ENCODE data around the gene PDK2. TPM values are rescaled to one million over a fixed set of nuclear protein-coding genes. Genes with fewer than 3 reads are reported as not detected.

The PDK2 gene
- polyA plus RNA-seq, 1 donor, result 98.0 TPM

DNA sequence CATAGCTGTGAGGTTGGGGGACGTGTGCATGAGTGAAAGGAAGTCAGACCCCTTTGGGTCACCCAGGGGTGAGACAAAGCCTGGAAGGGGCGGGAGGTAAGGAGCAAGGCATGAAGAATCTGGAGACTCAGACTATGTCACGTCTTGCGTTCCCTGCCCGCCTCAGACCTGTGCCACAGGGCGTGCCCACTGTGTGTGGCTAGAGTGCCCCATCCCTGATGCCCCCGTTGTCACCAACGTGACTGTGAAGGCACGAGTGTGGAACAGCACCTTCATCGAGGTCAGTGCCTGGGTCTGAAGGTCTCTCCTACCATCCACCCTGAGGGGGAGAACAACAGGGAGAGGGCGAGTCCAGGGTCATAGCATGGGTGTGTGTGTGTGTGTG, 15.1 kb upstream of the PDK2 start:
- DNase-seq, result no peak

DNA sequence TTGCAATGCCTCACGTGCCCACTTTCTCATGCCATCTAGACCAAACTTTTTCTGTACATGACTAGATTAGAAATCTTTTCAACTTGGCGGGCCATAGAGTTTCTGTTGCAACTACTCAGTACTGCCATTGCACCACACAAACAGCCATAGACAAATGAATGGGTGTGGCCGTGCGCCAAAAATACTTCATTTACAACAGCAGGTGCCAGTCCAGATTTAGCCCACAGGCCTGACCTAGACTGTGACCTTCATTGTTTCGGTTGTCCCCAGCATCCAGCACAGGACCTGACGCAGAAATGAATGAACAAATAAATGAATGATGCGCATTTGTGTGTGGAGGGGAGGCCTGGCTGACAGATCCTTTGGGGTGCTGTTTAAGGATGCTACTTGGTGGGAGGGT, 14.3 kb upstream of the PDK2 start:
- no peak for DNase-seq

DNA sequence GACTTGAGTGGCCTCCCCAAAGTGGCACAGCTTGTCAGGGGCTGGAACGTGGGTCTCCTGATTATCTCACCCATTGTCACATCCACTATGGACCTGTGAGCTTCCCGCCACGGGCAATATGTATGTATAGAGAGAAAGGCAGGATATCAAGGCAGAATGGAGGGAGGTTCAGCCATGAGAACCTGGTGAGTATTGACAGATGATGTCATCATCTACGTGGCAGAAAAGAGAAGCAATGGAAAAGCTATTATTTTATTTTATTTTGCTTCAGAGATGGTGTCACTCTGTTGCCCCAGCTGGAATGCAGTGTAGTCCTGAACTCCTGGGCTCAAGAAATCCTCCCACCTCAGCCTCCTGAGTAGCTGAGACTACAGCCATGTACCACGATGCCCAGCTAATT, 13.4 kb upstream of the PDK2 start:
- no peak for DNase-seq

DNA sequence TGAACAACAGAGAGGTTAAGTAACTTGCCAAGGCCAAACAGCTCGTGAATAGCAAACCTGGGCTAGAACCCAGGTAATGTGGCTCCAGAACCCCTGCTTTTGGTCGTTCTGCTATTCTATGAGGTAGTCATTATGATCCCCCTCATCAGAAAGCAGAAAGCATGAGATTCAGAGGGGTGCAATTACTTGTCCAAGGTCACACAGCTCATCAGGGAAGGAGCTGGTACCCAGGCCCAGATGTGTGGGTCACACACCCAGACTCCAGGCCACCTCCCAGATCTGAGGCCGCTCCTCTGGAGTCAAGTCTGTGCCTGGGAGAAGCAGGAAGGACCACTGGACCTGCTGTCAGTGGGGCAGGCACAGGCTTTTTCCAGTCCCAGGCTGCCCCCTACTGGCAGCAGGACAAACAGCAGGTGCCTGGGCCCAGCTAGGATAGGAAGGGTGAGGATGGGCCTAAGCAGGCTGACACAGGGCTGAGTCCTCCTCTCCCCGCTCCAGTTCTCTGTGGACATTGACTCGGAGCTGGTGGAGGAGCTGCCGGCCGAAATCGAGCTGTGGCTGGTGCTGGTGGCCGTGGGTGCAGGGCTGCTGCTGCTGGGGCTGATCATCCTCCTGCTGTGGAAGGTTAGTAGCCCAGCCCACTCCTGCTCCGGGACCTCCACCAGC, 7.8 kb upstream of the PDK2 start:
- DNase-seq, result peak; percentile 73

DNA sequence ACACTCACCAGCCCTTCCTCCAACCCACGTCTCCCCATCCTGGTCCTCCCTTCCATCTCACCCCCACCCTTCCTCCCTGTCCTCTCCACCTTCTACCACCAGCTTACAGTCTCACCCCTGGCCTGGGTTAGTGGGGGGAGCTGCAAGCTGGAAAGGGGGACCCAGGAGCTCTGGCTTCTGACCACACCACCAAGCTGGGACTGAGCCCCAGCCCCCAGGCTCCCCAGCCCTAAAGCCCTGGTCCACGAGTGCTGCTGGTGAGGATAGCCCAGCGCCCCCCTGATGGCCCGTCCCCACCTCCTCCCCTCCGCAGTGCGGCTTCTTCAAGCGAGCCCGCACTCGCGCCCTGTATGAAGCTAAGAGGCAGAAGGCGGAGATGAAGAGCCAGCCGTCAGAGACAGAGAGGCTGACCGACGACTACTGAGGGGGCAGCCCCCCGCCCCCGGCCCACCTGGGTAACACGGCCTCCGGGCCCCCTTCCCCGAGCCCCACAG, 7.2 kb upstream of the PDK2 start:
- DNase-seq, result no peak

DNA sequence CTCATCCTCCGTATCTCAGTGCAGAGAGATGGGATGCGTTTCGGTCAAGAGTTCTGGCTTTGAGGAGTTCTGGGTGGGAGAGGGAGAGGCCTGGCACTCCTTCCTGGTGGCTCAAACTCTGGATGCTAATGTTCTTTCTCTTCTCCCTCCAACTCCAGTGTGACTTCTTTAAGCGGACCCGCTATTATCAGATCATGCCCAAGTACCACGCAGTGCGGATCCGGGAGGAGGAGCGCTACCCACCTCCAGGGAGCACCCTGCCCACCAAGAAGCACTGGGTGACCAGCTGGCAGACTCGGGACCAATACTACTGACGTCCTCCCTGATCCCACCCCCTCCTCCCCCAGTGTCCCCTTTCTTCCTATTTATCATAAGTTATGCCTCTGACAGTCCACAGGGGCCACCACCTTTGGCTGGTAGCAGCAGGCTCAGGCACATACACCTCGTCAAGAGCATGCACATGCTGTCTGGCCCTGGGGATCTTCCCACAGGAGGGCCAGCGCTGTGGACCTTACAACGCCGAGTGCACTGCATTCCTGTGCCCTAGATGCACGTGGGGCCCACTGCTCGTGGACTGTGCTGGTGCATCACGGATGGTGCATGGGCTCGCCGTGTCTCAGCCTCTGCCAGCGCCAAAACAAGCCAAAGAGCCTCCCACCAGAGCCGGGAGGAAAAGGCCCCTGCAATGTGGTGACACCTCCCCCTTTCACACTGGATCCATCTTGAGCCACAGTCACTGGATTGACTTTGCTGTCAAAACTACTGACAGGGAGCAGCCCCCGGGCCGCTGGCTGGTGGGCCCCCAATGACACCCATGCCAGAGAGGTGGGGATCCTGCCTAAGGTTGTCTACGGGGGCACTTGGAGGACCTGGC, 6.0 kb upstream of the PDK2 start:
- no peak for DNase-seq

DNA sequence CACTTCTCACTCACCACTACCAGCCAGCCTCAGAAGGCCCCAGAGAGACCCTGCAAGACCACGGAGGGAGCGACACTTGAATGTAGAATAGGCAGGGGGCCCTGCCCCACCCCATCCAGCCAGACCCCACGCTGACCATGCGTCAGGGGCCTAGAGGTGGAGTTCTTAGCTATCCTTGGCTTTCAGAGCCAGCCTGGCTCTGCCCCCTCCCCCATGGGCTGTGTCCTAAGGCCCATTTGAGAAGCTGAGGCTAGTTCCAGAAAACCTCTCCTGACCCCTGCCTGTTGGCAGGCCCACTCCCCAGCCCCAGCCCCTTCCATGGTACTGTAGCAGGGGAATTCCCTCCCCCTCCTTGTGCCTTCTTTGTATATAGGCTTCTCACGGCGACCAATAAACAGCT, 5.1 kb upstream of the PDK2 start:
- DNase-seq, result no peak

DNA sequence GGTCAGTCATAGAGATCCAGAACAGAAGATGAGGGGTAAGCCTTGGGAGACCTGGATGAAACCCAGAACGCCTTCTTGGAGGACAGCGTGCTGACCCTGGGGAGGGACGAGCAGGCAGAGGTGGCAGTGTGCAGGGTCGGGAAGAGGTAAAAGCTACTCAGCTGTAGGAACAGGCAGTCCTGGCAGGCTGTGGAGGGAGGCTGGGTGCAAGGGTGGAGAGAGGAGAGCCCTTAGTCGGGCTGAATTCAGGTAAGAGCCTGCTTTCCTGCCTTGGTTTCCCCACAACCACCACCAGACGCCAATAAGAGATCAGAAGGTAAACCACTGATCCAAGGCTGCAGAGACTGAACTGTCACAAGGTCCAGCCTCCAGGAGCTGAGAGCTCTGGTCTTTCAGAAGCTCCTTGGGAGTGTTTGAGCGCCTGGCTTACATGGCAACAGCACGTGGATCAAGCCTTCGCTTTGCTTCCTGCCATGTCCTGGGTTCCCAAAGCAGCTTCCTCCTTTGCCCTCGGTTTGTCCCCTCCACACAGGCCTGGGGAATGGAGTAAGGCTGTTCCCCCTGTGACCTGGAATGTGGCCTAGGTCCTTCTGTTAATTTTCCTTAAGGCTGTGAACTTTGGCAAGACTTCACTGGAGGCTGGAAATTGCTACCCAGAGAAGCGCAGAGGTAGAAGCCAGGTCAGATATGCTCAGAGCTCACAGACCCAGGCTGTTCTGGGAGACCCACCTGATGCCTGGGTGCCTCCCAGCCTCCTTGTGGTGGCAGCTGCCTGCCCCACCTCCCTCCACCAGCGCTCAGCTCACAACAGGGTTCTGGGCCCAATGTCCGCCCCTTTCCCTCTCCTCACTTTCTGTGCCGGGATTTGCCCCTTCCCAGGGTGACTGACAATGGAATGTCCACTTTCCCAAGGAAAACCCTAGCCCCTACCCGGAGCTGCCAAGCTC, 3.9 kb upstream of the PDK2 start:
- DNase-seq, result no peak

DNA sequence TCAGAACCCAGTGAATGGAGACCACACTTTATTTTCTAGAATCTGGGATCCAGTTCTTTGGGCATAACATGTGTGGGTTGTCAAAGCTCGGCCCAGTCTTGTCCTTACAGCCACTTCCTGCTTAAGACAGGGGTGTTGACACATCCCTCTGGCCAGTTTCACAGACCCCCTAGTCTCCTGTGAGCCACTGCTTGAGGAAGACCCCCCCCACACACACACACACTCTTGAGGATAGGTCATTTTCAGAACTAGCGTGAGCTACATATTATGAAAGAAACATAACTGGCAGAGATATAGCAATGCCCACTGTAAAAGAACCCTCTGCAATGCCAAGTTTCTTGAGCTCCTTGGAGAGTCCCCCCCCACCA, 3.2 kb upstream of the PDK2 start:
- DNase-seq, result no peak

DNA sequence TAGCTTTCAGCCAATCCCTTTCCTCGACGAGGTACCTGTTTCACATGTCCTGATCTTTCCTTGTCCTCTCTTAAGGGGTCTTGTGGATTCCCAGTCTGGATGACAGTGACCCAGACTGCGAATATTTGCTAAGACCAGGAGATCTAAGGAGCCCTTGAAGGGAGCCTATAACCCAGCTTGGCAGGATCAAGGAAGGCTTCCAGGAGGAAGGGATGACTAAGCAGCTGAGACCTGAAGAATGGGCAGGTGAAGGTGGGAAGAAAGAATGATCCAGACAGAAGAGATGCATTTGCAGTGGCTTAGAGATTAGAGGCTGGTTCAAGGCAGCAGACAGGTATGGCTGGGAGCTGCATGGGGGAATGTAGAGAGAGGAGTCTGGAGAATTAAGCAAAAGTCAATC, 1.9 kb upstream of the PDK2 start:
- DNase-seq, result no peak

DNA sequence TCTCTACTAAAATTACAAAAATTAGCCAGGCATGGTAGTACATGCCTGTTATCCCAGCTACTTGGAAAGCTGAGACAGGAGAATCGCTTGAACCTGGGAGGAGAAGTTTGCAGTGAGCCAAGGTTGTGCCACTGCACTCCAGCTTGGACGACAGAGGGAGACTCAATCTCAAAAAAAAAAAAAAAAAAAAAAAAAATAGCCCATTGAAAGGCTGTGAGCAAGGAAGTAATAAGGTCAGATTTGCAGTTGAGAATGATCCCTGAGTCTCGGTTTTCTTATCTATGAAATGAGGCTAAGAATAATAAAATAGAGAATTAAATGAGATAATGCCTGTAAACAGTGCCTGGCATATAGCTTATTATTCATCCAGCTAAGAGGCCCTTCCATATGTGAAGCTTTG, 1.3 kb upstream of the PDK2 start:
- no peak for DNase-seq

DNA sequence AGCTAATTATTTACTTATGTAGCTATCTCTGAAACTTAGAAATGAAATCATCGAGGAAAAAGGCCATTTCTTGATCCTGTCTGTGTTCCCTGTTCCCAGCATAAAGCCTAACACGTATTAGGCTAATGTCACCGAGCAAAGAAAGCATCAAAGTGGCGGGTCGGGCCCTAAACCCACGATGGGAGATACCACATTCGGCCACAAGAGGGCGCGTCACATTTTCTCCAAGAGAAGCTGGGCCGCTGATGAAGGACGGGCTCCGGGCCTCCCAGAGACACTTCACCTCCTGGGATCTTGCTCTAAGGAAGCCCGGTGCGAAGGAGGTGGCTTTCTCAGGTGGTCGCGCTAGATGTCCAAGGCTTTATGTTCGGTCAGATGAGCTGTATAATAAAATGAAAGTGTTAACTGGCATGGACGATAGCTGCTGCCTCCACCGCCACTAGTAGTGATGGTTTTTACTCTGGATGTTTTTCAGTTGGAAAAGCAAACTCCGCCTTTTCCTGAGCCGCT, 853 bp upstream of the PDK2 start:
- DNase-seq, result peak; percentile 92

DNA sequence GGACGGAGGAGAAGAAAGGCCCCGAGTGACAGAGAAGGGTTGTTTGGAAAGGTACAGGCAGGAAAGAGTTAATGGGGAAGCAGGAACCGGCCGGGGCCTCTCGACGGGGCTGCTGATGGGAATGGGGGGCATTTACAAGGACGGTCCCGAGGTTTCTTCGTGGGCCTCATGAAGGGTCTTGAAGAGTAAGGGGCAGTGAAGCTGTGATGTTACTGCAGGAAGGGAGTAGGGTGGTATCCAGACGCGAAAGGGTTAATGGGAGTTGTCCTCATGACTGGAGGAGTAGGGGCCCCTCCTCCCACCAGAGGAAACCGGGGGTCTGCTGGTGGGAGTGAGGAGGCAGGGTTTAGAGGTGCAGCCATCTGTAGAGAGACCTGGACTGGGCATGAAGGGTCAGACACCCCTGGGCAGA, 481 bp downstream of the PDK2 start:
- no peak for DNase-seq

DNA sequence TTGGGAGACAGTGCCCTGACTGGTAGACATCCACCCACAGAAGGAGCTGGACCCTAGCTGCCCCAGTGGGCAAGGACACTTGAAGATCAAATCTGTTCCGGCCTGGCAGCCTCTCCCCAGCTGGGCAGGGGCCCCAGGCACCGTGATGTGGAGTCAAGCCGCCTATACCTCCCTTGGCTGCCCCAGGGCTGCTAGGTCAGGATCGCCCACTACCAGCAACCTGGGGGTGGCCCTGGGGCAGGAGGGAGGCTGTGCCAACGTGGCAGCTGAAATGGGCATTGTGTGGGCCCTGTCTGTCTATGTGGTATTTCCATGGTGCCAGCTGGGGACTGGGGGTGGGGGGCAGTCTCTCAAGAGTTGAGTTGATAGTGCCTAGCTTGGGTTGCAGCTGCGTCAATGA, 941 bp downstream of the PDK2 start:
- no peak for DNase-seq

DNA sequence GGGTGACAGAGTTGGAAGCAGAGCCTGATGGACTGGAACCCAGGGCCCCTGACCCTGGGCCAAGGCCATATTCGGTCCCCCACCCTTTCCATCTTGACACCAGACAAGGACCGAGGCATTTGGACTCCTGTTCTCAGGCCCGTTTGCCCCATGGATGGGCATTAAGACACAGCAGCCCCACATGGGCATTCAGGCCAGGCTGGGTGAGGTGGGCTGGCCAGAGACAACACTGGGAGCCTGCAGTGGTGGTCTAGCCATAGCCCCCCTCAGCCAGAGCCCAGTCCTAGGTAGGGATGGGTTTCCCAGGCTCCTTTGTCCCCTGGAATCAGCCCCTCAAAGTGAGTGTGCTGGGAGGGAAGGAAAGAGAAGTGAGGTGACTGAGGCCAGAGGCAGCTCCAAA, 1.6 kb downstream of the PDK2 start:
- DNase-seq, result no peak

DNA sequence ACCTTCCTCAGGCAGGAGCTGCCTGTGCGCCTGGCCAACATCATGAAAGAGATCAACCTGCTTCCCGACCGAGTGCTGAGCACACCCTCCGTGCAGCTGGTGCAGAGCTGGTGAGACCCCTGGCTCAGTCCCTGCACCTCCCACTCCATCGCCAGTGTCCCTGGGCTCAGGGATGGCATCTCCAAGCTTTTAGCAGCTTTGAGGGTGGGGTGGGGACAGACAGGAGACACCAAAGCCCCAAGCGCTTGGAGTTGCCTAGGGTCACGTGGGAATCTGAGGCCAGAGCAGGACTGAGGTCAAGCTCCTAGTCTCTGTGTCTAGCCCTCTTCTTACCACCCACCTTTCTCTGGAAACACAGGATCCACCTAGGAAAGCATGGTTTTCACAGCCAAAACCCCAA, 2.3 kb downstream of the PDK2 start:
- DNase-seq, result no peak

DNA sequence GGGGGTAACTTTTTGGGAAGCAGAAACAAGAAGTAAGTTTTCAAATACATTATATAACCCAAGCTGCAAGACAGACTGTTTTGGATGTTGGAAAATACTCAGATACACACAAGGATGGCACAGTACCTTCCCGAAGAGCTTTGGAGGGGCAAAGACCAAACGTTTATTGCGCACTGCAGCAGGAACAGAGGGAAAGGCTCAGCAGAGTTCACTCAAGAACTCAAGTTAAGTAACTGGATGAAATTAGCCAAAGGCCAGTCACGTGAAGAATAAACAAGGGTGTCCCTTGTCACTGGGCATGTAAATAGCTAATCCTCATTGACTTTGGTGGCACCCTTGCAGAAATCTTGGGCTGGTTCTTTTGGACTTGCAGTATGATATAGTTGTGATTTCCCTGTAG, 2.8 kb downstream of the PDK2 start:
- DNase-seq, result no peak

DNA sequence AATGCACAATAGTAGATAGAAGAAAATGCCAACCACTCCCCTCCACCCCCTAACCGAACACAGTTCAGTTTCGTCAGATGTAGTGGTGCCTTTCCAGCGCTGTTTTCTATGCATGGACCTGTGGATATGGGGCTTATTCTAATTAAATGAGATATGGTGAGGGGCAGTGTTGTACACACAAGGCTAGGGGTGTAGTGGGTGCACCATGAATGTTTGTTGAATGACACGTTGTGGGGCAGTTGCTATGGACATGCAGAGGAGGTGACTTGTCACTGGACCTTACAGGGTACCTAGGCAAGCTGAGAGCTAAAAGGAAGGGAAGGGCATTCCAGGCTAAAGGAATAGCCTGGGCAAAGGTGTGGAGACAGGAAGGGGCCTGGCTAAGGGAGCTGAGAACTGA, 3.4 kb downstream of the PDK2 start:
- no peak for DNase-seq

DNA sequence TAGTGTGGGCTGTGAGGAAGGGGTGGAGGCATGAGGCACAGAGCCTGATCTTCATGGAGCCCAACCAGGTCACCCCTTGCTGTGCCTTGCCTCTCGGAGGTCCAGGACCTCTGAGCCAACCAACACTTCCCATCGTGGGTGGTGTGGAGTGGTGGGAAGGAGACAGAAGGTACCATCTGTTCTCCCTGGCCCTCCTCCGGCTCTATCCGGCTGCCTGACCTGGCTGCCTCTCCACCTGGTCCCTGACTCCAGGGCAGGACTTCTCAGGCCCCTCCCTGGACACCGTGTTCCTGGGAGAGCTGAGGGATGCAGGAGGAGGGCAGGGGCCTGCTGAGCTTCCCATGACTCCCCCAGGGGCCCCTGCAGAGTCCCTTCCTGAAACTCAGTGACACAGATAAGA, 3.9 kb downstream of the PDK2 start:
- DNase-seq, result no peak

DNA sequence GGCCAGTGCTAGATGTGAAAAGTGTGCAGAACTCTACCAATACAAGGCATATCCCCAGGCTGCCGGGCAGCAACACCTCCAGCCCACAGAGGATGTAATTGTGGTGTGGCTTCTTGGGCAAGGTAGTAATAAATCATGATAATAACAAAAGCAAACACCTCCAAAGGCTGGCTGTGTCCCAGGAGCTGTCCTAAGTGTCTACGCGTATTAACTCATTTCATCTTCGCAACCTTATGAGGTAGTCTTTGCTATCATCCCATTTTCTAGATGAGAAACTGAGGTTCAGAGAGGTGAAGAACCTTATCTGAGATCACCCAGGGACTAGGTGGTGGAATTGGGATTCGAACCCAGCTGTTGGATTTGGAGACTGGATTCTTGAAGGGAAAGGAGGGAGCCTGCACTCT, 5.3 kb downstream of the PDK2 start:
- DNase-seq, result no peak

DNA sequence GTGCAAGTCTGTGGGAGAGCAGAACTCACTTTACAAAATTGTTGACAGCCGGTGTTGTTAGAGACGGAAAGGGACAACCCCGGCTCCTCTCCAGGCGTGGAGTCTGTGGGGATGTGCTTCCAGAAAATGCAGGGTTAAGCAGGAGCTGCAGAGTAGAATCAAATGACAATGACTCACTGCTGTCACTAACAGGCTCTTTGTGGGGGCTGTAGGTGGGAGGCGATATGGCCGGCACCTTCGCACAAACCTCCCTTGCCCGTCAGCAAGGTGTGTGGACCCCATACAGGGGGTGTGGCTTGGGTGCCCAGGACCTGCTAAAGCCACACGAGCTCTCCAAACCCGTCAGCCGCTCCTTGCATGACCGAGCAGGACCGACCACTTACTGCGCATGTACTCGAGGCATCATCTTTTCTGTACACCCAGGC, 5.8 kb downstream of the PDK2 start:
- no peak for DNase-seq

DNA sequence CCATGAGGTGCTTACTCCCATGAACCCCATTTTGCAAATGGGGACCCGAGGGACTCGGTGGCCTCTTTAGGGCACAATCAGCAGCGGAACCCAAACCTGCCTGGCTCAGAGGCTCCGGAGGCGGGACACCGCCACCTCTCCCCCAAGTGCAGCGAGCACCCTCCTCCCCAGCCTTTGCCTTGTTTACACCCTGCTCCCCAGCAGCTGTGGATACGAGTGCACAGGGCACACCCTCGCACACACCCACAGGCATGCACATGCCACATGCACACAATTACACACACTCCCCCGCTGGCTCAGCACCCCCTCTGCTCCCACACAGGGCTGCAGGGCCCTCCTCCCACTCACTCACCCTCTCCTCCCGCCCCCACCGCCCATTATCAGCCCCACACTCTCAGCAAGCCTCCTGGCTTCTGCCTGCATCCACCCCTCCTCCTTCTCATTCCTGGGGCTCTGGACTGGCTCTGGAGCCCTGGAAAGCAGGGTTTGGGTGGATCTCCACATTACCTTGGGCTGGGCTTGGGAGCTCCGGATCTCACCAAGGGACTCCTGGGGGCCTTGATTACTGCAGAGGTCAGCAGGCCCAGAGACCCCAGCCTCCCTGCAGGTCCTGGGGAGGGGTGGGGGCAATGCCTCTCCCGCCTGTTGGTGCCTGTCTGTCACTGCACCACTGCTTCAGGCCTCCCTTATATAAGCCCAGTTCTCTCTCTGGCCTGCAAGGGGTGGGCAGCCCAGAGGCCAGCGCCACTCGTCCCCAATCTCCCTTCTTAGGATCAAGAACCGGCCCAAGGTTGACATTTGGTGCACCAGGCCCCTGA, 6.4 kb downstream of the PDK2 start:
- DNase-seq, result no peak
